ENCODE measurements around the gene ZNF382.

The ZNF382 gene

DNA sequence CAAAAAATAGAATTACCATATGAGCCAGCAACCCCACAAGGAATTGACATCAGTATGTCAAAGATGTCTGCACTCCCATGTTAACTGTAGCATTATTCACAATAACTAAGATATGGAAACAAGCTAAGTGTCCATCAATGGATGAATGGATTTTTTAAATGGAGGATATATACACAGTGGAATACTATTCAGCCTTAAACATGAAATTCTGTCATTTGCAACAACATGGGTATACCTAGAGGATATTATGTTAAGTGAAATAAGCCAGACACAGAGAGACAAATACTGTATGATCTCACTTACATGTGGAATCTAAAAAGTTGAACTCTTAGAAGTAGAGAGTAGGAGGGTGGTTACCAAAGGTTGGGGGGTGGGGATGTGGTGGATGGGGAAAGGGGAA lies 74.3 kb downstream of the ZNF382 start:
- no peak overlapping the region for H3K4me3 ChIP-seq (ENCODE audit: low read length)
- TF ChIP-seq, protein P1, sequence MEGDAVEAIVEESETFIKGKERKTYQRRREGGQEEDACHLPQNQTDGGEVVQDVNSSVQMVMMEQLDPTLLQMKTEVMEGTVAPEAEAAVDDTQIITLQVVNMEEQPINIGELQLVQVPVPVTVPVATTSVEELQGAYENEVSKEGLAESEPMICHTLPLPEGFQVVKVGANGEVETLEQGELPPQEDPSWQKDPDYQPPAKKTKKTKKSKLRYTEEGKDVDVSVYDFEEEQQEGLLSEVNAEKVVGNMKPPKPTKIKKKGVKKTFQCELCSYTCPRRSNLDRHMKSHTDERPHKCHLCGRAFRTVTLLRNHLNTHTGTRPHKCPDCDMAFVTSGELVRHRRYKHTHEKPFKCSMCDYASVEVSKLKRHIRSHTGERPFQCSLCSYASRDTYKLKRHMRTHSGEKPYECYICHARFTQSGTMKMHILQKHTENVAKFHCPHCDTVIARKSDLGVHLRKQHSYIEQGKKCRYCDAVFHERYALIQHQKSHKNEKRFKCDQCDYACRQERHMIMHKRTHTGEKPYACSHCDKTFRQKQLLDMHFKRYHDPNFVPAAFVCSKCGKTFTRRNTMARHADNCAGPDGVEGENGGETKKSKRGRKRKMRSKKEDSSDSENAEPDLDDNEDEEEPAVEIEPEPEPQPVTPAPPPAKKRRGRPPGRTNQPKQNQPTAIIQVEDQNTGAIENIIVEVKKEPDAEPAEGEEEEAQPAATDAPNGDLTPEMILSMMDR (conservative IDR thresholded peaks at IDR 0.05; ENCODE audit: low read length), result no peak
- no peak for DNase-seq (ENCODE audit: low read depth)

Measured in AG10803 (cell line).